Choroid plexus epithelial cell (primary cell): Measurements from ENCODE around the gene ST6GALNAC6.
"Not testable (repeated sequence)": the region's sequence is repeated elsewhere in the genome, so short reads cannot be mapped to it uniquely, and the experiment has no call there.

ENCODE experiments used
- DNase-seq: peaks from one replicate; pipeline ENCODE4 v3.0.0-alpha.2; 2010; ENCODE audit warnings: low read depth
- H3K4me3 ChIP-seq: 2 replicates; pipeline ENCODE4 v1.5.1; 2011; ENCODE audit warnings: low read depth, mild to moderate bottlenecking, control low read depth, low read length, moderate library complexity
- TF ChIP-seq, protein P1 (sequence below): conservative IDR thresholded peaks from 2 replicates; pipeline ENCODE4 v1.5.1; 2011; ENCODE audit warnings: low read depth, mild to moderate bottlenecking, control low read depth, inconsistent platforms, low read length, moderate library complexity

The ST6GALNAC6 gene

DNA sequence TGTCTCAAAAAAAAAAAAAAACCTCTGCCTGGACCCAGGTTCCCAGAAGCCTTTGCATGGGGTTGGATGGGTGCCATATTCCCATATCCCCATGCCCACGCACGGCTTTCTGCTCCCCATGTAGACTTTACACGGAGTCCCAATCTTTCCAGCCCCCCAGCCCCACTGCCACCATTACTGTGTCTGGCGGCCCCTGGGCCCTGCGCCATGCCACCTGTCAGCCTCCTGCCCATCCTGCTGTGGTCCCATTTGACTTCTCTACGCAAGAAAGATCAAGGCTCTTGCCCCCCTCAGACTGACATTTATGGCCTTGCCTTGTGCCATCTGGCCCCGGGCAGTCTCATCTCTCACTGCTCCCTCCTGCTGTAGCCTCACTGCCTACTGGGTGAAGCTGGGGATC lies 15.4 kb downstream of the ST6GALNAC6 start:
- TF ChIP-seq, protein P1, sequence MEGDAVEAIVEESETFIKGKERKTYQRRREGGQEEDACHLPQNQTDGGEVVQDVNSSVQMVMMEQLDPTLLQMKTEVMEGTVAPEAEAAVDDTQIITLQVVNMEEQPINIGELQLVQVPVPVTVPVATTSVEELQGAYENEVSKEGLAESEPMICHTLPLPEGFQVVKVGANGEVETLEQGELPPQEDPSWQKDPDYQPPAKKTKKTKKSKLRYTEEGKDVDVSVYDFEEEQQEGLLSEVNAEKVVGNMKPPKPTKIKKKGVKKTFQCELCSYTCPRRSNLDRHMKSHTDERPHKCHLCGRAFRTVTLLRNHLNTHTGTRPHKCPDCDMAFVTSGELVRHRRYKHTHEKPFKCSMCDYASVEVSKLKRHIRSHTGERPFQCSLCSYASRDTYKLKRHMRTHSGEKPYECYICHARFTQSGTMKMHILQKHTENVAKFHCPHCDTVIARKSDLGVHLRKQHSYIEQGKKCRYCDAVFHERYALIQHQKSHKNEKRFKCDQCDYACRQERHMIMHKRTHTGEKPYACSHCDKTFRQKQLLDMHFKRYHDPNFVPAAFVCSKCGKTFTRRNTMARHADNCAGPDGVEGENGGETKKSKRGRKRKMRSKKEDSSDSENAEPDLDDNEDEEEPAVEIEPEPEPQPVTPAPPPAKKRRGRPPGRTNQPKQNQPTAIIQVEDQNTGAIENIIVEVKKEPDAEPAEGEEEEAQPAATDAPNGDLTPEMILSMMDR: no peak
- no peak overlapping the region for H3K4me3 ChIP-seq
- DNase-seq: no peak

DNA sequence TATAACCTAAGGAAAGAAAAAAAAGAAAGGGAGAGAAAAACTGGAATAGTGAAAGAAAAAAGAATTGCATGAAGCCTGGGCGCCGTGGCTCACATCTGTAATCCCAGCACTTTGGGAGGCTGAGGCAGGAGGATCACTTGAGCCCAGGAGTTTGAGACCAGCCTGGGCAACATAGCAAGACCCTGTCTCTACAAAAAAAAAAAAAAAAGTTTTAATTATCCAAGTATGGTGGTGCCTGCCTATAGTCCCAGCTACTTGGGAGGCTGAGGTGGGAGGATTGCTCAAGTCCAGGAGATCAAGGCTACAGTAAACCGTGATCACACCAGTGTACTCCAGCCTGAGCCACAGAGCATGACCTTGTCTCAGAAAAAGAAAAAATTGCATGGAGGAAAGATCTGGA lies 17.7 kb downstream of the ST6GALNAC6 start:
- not testable (repeated sequence) for DNase-seq, H3K4me3 ChIP-seq

DNA sequence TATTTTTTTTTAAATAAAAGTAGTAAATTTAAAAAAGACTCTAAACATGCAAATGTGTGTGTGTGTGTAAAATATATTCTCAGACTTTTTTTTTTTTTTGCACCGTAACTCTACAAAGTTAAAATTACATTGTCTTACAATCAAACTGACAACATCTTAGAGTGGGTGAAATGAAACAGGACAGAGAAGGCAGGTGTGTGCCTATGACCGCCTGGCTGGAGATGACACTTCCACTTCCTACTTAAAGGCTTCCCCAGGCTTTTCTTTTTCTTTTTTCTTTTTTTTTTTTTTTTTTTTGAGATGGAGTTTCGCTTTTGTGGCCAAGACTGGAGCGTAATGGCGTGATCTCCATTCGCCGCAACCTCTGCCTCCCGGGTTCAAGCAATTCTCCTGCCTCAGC lies 19.3 kb downstream of the ST6GALNAC6 start:
- TF ChIP-seq, protein P1: no peak
- DNase-seq: no peak
- H3K4me3 ChIP-seq: no peak overlapping the region

DNA sequence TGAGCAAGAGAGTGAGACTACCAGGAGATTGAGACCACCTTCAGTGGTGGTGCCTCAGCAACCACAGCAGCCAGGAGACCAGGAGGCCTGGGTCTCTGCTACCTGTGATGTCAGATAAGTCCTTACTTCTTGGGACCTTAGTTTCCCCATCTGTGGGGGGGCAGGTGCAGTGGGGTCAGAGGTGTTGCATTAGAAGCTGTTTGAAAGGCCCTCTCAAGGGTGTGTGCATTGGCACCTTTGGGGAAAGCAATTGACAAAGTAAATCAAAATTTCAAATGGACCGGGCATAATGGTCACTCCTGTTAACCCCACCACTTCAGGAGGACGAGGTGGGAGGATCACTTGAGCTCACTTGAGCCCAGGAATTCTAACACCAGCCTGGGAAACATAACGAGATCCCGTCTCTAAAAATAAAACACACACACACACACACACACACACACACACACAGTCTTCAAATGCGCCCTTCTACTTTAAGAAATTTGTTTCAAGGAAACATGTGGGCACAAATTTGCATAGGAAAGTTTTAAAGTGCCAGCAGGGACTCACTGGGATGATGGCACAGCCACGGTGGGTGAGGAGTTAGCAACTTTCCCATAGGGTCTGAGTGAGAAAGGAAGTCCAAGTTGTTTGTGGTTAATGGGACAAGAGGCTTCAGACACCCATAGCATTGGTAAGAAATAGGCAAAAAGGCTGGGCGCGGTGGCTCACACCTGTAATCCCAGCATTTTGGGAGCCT lies 20.6 kb downstream of the ST6GALNAC6 start:
- H3K4me3 ChIP-seq: no peak overlapping the region
- TF ChIP-seq, protein P1: no peak
- no peak for DNase-seq

- DNase-seq: no peak
- TF ChIP-seq, protein P1: no peak
- H3K4me3 ChIP-seq: peak overlapping the region; percentile 63
Measured at GRCh38 chr9:127878001-127878651, 21.3 kb downstream of the ST6GALNAC6 start.

DNA sequence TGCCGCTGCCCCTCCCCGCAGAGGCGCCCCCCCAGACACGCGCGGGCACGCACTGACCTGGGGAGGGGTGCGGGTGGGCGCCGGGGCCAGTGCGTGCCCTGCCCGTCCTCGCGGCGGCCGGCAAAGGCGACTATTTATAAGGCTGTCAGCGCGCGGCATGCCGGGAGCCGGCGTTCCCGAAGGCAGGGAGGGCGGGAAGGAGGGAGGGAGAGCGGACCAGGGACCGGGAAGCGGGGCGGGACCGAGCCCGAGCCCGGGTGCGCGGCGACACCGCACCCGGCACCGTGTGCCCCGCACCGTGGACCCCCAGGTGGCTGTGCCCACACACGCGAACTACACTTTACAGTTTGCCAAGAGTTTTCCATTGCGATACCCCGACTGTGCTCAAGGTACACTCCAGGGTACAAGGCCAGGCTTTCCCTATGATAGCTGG lies 21.8 kb downstream of the ST6GALNAC6 start, which contains the start of gene AK1:
TSS of gene AK1 (minus strand) at position 110 of the 433 bp plus-strand sequence. CDS start 3,058 bp downstream, outside the sequence.
- peak; percentile 45 for DNase-seq
- peak within 1 kb of the TSS; percentile 63 for H3K4me3 ChIP-seq
- TF ChIP-seq, protein P1: no peak

DNA sequence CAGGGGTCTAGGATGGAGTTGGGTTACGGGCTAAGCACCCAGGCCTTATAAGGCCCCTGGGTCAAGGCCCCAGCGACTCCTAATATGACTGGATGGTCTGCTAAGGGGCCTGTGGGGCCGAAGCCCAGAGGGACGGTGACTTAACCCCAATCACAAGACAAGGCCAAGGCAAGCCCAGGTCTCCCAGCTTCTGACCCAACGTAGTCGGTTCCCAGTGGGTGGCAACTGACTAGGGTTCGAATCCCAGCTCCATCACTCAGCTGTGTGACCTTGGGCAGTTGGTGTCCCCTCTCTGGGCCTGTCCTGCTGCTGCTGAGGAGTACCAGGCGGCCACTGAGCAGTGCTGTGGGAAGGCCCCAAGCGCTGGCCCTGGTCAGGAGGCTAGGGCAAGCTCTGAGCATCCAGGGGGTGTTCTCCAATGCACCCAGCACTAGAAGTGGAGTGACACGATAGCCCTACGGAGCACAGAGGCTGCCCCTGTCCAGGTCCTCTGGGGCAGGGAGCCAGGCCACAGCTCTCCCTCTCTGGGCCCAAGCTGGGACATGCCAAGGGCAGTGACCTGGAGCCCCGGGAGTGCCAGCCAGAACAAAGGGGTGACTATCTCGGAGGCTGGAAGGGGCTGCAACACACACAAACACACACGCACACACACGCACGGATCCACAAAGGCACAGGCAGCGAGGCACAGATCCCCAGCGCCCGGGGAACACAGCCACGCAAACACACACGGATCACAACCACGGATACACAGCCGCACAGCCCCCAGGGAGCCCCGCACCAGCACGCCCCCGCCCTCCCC lies 22.4 kb downstream of the ST6GALNAC6 start:
- DNase-seq: no peak
- H3K4me3 ChIP-seq: peak overlapping the region; percentile 63
- TF ChIP-seq, protein P1: no peak
